HG03342 (cell line): ENCODE data around the gene AHCYL2.
"Not testable (repeated sequence)": the region's sequence is repeated elsewhere in the genome, so short reads cannot be mapped to it uniquely, and the experiment has no call there.

ENCODE experiments used
- ATAC-seq: cut with Tn5 transposase; IDR thresholded peaks from one replicate; pipeline ENCODE4 v1.9.1; 2021; ENCODE audit warnings: mild to moderate bottlenecking, moderate library complexity; ENCODE audit not compliant: unreplicated experiment

The AHCYL2 gene

DNA sequence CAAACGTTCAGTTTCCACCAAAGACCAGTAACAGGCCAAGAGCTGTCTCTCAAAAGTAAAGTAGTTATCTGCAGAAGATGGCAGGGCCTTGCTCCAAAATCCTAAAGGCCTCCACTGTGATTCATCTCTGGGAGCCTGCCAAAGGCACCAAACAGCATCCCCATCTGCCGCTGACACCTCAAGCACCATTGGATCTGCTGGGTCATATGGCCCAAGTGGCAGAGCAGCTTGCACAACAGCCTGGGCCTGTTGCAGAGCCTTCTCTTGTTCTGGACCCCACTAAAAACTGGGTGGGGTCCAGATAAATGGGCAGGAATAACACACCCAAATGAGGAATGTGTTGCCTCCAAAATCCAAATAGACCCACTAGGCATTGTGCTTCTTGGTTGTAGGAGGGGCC lies 222.1 kb downstream of the AHCYL2 start:
- not testable (repeated sequence) for ATAC-seq

GRCh38 chr7:129447445-129447844 lies 222.6 kb downstream of the AHCYL2 start:
- ATAC-seq: not testable (repeated sequence)

DNA sequence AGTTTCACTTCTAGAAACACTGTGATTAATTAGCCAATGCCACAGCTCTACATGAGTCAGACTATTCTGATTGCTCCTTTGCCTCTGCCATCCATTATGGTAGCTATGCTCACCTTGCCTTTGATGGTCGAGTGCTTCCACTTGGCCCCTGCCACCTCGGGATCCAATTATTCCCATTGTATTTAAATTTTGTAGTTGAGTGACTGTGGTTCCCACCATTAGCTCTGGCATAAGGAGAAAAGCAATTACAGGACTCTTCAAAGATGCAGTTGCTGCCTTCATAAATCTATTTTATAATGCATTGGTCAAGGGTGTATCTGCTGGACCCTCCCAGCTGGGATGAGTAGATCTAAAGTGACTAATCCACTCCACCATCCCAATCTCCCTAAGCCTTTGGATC lies 223.8 kb downstream of the AHCYL2 start:
- ATAC-seq: not testable (repeated sequence)

DNA sequence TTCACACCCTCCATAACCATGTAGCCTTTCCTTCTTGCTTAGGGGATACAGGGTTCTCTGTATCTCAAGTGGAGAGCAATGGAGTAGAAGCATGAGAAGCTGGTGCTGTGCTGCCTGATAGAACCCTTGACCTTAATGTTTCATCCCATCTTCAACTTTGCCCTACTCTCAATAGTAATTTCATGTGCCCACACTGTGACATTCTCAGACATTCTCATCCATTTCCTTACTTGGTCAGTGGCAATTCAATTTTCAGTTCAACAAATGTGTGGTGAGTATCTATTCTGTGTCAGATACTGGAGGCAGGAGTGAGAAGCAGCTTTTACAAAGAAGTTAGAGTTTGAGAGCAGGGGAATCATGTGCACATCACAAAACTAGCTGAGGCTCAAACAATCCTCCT lies 225.5 kb downstream of the AHCYL2 start:
- no peak for ATAC-seq

GRCh38 chr7:129452589-129453231 lies 227.9 kb downstream of the AHCYL2 start:
- ATAC-seq: no peak

GRCh38 chr7:129453510-129454248 lies 228.8 kb downstream of the AHCYL2 start:
- no peak for ATAC-seq

DNA sequence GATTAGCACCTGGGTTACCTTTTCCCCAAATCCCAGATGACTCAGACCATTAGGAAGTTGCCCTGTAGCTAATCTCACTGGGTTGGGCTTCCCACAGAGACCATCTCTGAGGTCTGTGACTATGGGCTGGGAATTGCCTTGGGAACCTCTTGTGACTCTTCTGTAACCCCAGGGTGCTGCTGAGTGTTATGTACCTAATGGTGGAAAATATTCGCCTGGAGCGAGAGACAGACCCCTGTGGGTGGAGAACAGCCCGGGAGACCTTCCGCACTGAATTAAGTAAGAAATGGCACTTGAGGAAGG lies 229.4 kb downstream of the AHCYL2 start:
- no peak for ATAC-seq

DNA sequence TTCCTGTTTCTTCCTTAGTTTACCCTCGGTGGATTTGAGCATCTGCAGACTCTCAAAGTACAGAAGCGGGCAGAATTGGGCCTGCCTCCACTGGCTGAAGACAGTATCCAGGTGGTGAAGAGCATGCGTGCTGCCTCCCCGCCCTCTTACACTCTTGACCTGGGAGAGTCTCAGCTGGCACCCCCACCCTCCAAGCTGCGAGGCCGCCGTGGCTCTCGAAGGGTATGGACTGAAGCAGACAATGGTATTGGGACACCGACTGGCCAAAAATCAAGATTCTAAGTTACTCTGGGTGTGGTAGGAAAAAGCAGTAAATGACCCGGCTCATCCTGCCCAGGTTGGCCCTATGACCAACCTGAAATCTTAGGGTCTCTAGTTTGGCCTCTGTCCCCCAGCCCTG lies 231.6 kb downstream of the AHCYL2 start:
- no peak for ATAC-seq

GRCh38 chr7:129457101-129457500 lies 232.3 kb downstream of the AHCYL2 start:
- ATAC-seq: no peak

- no peak for ATAC-seq
These were observed 233.3 kb downstream of the AHCYL2 start for GRCh38 chr7:129458171-129458570.

DNA sequence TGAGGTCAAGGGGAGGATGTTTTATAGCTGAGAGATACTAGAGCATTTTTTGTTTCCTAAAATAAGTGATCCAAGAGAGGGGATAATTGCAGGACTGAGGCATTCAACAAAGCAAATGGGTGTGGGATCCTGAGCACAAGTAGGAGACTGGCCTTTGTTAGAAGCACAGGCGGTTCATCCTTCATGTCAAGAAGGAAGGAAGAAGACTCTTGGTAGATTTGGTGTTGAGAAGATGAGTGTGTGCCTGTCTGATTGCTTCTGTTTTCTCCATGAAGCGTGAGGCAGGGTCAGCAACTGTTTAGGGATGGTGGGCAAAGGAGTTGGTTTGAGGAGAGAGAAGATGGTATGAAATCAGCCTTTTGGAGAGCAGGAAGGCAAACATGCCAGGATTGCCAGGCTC lies 237.0 kb downstream of the AHCYL2 start:
- ATAC-seq: no peak

DNA sequence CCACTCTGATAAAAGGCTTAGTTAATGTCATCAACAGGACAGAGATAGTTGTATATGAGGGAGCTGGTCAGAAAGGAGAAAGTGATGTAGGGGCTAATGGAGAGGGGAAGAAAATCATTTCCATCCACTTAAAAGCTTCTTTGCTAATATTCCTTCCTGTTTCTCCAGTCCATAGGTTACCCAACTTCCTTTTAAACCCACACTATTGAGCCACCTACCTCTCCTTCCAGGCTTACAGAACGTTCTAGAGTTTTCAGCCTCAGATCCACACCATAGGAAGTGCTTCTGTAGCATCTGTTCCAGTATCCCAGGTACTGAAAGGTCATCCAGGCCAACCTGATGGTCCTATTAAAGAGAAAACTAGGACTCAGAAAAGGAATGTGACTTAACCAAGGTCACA lies 237.6 kb downstream of the AHCYL2 start:
- ATAC-seq: no peak

DNA sequence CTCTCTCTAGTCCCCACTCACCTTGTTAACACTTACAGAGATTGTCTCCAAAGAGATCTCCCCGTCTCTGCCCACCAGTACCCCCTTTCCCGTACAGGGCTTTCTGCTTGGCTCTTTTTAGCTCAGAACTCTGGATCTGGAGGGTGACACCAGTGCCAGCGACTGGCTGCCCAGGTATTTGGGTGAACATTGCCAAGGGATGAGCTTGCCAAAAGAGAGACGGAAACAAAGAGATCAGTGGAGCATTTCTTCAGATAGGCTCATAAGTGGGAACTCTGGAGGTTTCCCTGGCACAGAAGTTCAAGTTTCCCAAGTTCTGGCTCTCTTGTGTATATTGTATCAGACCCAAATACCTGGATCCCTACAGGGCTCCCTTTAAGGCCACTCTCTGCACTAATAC lies 239.4 kb downstream of the AHCYL2 start:
- no peak for ATAC-seq

DNA sequence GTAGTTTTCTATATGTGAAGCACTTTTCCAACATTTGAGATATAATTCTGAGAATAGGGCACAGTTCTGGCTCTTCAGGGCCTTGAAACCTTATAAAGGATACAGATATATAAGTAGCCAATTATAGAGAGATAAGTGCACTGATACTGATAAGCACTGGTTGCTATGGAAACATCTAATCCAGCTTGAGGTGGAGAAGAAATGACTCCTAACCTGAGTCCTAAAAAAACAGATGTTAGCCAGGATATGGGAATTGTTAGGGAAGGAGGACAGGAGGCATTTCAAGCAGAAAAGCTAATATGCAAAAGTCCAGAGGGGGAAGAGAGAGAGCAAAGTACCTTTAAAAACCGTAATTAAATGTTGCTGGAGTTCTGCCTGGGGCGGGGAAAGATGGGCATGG lies 240.2 kb downstream of the AHCYL2 start:
- ATAC-seq: no peak

- ATAC-seq: no peak
These were observed 242.0 kb downstream of the AHCYL2 start for GRCh38 chr7:129466796-129467195.

DNA sequence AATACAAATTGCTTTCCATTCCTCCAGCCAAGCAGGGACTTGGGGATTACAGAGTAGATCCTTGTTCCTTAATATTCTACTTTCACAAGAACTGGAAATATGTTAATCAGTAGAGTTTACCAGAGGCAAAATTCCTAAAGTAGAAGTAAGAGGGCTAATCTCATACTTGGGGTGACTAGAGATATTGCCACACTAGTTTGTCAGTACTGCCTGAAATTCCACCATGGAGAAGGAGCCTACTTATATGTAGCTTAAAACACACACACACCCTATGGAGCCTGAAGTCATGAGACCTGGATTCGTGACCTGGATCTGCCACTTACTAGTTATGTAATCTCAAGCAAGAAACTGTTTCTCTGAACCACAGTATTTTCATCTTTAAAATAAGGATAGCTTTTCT lies 243.3 kb downstream of the AHCYL2 start:
- ATAC-seq: no peak

DNA sequence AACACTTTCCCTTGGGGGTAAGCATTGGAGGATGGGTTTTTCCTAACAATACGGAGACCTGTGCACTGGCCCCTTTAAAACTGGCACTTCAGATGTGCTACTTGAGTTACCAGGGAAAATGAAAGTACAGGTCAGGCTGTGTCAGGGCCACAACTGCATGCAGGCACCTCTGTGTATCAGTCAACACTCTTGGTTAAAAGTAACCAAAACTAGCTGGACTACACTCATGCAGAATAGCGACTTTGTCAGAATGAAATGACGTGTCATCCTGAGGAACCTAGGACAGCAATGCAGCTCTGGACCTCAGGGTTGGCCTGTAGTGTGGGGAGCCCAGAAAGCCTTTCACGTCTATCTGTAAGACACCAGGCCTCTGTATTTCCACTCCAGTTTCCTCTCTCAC lies 243.7 kb downstream of the AHCYL2 start:
- no peak for ATAC-seq

- no peak for ATAC-seq
These were observed 245.1 kb downstream of the AHCYL2 start for GRCh38 chr7:129469930-129470329.

GRCh38 chr7:129470411-129470810 lies 245.6 kb downstream of the AHCYL2 start:
- ATAC-seq: no peak

- no peak for ATAC-seq
These were observed 246.6 kb downstream of the AHCYL2 start for GRCh38 chr7:129471402-129471827.

GRCh38 chr7:129475931-129476330 lies 251.1 kb downstream of the AHCYL2 start:
- not testable (repeated sequence) for ATAC-seq

- not testable (repeated sequence) for ATAC-seq
These were observed 251.6 kb downstream of the AHCYL2 start for GRCh38 chr7:129476398-129476797.
